ENCODE measurements around the gene SCART1.
"Not testable (repeated sequence)": the region's sequence is repeated elsewhere in the genome, so short reads cannot be mapped to it uniquely, and the experiment has no call there.

SCART1 gene

GRCh38 chr10:133453516-133454203 lies at the start of gene SCART1:
SCART1 (plus strand) TSS chr10:133453945; CDS start chr10:133453998, 53 bp downstream.
- CTCF ChIA-PET = interaction anchor here (1.2 kb wide), 1 partner anchor 125 kb away, joined by 3 read pairs; no protein-coding TSS in a partner anchor
- DNase-seq (ENCODE audit: extremely low spot score) = no peak
- POLR2A ChIA-PET = no interaction called here
- no peak for TF ChIP-seq CTCF (IDR thresholded peaks at IDR 0.05; ENCODE audit: control extremely low read depth, extremely low read depth, low read depth, missing control alignments)

DNA sequence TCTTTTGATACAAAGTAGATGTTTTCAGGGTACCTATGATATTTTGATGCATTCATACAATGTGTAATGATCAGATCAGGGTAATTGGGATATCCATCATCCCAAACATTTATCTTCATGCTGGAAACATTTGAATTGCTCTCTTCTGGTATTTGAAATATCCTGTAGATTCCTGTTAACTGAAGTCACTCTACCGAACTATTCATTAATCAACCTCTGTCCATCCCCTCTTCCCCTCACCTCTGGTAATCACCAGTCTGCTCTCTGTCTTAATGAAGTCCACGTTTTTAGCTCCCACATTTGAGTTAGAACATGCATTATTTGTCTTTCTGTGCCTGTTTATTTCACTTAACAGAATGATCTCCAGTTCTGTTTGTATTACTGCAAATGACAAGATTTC lies 48.5 kb upstream of the SCART1 start:
- POLR2A ChIA-PET = no interaction called here
- CTCF ChIA-PET = interaction anchor here (1.0 kb wide), 1 partner anchor 33 kb away, joined by 3 read pairs; no protein-coding TSS in a partner anchor
- no peak for TF ChIP-seq CTCF (IDR thresholded peaks at IDR 0.05; ENCODE audit: control extremely low read depth, extremely low read depth, low read depth, missing control alignments)
- no peak for DNase-seq (ENCODE audit: extremely low spot score)

DNA sequence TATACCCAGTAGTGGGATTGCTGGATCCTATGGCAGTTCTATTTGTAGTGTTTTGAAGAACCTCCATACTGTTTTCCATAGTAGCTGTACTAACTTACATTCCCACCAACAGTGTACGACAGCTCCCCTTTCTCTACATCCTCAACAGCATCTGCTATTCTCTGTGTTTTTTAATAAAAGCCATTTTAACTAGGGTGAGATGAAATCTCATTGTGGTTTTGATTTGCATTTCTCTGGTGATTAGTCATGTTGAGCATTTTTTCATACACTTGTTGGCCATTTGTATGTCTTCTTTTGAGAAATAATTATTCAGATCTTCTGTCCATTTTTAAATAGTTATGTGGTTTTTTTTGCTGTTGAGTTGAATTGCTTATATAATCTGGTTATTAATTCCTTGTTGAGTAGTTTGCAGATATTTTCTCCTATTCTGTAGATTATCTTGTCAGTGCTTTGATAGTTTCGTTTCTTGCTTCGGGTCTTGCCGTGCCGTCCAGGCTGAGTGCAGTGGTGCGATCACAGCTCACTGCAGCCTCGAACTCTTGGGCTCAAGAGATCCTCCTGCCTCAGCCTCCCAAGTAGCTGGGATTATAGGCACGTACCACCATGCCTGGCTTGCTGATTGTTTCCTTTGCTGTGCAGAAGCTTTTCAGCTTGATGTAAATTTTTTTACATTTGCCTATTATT lies 47.8 kb upstream of the SCART1 start:
- no peak for DNase-seq (ENCODE audit: extremely low spot score)
- CTCF ChIA-PET = interaction anchor here (1.0 kb wide), 1 partner anchor 32 kb away, joined by 3 read pairs; no protein-coding TSS in a partner anchor
- no peak for TF ChIP-seq CTCF (IDR thresholded peaks at IDR 0.05; ENCODE audit: control extremely low read depth, extremely low read depth, low read depth, missing control alignments)
- POLR2A ChIA-PET = no interaction called here

GRCh38 chr10:133411523-133412380 lies 42.0 kb upstream of the SCART1 start:
- DNase-seq (ENCODE audit: extremely low spot score) = no peak
- CTCF ChIA-PET = no interaction called here
- POLR2A ChIA-PET = no interaction called here
- no peak for TF ChIP-seq CTCF (IDR thresholded peaks at IDR 0.05; ENCODE audit: control extremely low read depth, extremely low read depth, low read depth, missing control alignments)

- DNase-seq (ENCODE audit: extremely low spot score) = no peak
- TF ChIP-seq CTCF (IDR thresholded peaks at IDR 0.05; ENCODE audit: control extremely low read depth, extremely low read depth, low read depth, missing control alignments) = no peak
- ChIA-PET POLR2A (no interaction called here), CTCF (no interaction called here)
Observed at GRCh38 chr10:133412381-133412711, 41.4 kb upstream of the SCART1 start.

- CTCF ChIA-PET; POLR2A ChIA-PET; DNase-seq (ENCODE audit: extremely low spot score): not testable (repeated sequence)
Observed at GRCh38 chr10:133414401-133414800, 39.3 kb upstream of the SCART1 start.

Data from GM10248 (cell line).